ENCODE measurements around the gene RNPEPL1.

The RNPEPL1 gene

GRCh38 chr2:240627736-240628506 is 59.6 kb downstream of the RNPEPL1 start:
- no peak for DNase-seq

GRCh38 chr2:240628507-240628807 is 60.2 kb downstream of the RNPEPL1 start:
- no peak for DNase-seq

GRCh38 chr2:240628808-240629618 is 60.7 kb downstream of the RNPEPL1 start:
- no peak for DNase-seq

DNA sequence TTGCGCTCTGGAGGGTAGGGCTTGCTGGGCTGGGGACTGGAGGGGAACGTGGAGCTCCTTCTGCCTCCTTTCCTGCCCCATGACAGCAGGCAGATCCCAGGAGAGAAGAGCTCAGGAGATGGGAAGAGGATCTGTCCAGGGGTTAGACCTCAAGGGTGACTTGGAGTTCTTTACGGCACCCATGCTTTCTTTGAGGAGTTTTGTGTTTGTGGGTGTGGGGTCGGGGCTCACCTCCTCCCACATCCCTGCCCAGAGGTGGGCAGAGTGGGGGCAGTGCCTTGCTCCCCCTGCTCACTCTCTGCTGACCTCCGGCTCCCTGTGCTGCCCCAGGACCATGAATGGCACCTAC is 61.3 kb downstream of the RNPEPL1 start:
- no peak for DNase-seq

GRCh38 chr2:240629968-240630770 is 61.9 kb downstream of the RNPEPL1 start:
- DNase-seq, result no peak

Data from activated CD4-positive, alpha-beta T cell treated with anti-CD3 and anti-CD28 coated beads, Interleukin-2, amount 50 U/mL, for 4 hours (primary cell).